Progenitor cell of endocrine pancreas (in vitro differentiated cells): ENCODE measurements around the gene MYBBP1A. TPM values are rescaled to one million over a fixed set of nuclear protein-coding genes. Genes with fewer than 3 reads are reported as not detected.

Experiments
- DNase-seq: peaks from one replicate; pipeline ENCODE4 v3.0.0; 2021; ENCODE audit warnings: low spot score; ENCODE audit not compliant: unreplicated experiment
- H3K27ac Mint-ChIP-seq: 2 replicates; pipeline ENCODE4 v1.8.0; 2021; ENCODE audit warnings: mild to moderate bottlenecking, moderate library complexity, mixed read lengths
- H3K27me3 Mint-ChIP-seq: 2 replicates; pipeline ENCODE4 v1.8.0; 2021; ENCODE audit warnings: mixed read lengths
- H3K36me3 Mint-ChIP-seq: 2 replicates; pipeline ENCODE4 v1.8.0; 2022; ENCODE audit warnings: mixed read lengths; ENCODE audit not compliant: insufficient read depth
- H3K4me1 Mint-ChIP-seq: 2 replicates; pipeline ENCODE4 v1.8.0; 2021; ENCODE audit warnings: low read depth, mixed read lengths
- H3K4me3 Mint-ChIP-seq: 2 replicates; pipeline ENCODE4 v1.8.0; 2021; ENCODE audit warnings: low read depth, mild to moderate bottlenecking, moderate library complexity, mixed read lengths
- H3K9me3 Mint-ChIP-seq: 2 replicates; pipeline ENCODE4 v1.8.0; 2021; ENCODE audit warnings: low read depth, mixed read lengths
- total RNA-seq: library from RNA; stranded (reverse); gene quantifications from 2 replicates; pipeline ENCODE4 v1.2.1, GENCODE V29; 2021
- TF ChIP-seq, protein P1 (sequence below): fragments of 200-600 bp; sonication (generic); IDR thresholded peaks from one replicate; pipeline ENCODE4 v1.5.0; 2021; ENCODE audit warnings: antibody characterized with exemption, mild to moderate bottlenecking; ENCODE audit not compliant: unreplicated experiment

MYBBP1A gene
- total RNA-seq, 1 donor from 2014 or later: 55.2 TPM

GRCh38 chr17:4509923-4510617 is 45.1 kb downstream of the MYBBP1A start:
- peaks cover 8% of the 10 kb centered on the region for H3K27me3 Mint-ChIP-seq
- no peaks in the 10 kb centered on the region for H3K9me3 Mint-ChIP-seq
- no peaks in the 10 kb centered on the region for H3K36me3 Mint-ChIP-seq
- TF ChIP-seq, protein P1, sequence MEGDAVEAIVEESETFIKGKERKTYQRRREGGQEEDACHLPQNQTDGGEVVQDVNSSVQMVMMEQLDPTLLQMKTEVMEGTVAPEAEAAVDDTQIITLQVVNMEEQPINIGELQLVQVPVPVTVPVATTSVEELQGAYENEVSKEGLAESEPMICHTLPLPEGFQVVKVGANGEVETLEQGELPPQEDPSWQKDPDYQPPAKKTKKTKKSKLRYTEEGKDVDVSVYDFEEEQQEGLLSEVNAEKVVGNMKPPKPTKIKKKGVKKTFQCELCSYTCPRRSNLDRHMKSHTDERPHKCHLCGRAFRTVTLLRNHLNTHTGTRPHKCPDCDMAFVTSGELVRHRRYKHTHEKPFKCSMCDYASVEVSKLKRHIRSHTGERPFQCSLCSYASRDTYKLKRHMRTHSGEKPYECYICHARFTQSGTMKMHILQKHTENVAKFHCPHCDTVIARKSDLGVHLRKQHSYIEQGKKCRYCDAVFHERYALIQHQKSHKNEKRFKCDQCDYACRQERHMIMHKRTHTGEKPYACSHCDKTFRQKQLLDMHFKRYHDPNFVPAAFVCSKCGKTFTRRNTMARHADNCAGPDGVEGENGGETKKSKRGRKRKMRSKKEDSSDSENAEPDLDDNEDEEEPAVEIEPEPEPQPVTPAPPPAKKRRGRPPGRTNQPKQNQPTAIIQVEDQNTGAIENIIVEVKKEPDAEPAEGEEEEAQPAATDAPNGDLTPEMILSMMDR: no peak
- H3K27ac Mint-ChIP-seq: no peak overlapping the region
- no peak overlapping the region for H3K4me3 Mint-ChIP-seq
- DNase-seq: no peak
- peaks cover 14% of the 10 kb centered on the region for H3K4me1 Mint-ChIP-seq

DNA sequence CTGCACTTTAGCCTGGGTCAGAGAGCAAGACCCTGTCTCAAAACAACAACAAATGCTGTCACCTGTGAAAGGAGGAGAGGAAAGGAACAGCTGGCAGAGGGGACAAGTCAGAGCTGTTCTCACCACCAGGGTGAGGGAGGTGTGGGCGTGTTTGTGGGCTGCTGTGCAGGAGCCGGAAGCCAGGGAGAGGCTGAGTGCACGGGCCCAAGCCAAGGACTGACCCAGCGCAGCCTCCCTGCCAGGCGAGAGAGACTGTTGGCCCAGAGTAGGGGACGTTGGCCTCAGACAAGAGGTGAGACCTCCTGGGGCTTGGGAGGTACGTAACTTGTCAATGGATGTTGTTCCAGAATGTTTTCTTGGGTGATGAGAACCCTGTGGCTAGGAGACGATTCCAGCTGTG is 45.8 kb downstream of the MYBBP1A start:
- DNase-seq: no peak
- peaks cover 11% of the 10 kb centered on the region for H3K4me1 Mint-ChIP-seq
- H3K9me3 Mint-ChIP-seq: no peaks in the 10 kb centered on the region
- no peak overlapping the region for H3K4me3 Mint-ChIP-seq
- no peaks in the 10 kb centered on the region for H3K36me3 Mint-ChIP-seq
- H3K27me3 Mint-ChIP-seq: peaks cover 14% of the 10 kb centered on the region
- H3K27ac Mint-ChIP-seq: no peak overlapping the region
- TF ChIP-seq, protein P1: no peak

DNA sequence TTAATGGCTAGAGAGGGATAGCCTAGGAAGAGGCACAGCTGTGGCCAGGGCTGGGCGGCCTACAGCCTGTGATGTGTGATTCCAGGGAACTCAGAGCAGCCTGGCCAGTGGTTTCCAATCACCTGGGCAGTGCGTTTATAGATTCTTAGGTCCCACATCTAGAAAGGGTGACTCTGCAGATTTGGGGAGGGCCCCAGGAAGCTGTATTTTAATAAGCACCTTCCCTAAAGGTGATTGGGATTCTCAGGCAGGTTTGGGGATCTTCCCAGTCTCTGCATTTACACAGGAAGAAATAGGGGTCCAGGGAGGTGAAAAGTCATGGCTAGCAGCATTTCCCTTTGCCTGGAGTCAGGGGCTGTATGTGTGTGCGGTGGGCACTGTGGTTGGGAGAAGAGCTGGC is 47.0 kb downstream of the MYBBP1A start:
- Mint-ChIP-seq H3K4me1 (peaks cover 2% of the 10 kb centered on the region), H3K36me3 (no peaks in the 10 kb centered on the region), H3K4me3 (no peak overlapping the region), H3K27ac (no peak overlapping the region), H3K9me3 (no peaks in the 10 kb centered on the region), H3K27me3 (peaks cover 16% of the 10 kb centered on the region)
- no peak for DNase-seq
- TF ChIP-seq, protein P1: no peak

DNA sequence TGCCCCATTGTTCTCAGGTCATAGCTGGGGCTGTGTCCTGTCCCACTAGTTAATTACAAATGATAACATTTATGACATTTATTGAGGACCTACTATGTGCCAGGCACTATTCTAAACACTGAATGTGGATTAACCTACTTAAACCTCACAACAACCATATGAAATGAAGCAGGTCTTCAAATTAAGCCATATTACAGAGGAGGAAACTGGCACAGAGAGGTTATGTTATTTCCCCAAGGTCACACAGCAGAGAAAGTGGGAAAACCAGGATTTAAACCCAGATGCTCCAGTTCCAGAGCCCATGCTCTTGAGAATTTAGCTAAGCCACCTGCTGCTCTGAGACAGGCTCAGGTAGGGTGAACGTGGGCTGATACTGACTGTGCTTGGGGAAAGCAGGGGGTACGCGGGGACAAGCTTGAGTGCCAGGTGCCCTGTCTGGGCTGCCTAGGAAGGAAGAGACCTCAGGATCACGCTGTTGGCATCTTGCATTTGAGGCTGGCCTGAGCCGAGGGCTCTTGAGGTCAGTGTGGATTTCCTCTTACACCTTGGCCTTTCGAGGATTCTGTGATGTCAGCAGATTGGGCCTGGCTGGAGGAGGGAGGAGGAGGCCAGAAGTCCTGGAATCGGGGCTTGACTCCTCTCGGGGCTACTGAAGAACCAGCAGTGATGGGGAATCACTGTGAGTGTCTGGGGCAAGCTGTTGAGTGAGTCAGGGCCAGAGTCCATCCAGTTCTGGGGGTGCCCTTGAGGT is 47.6 kb downstream of the MYBBP1A start:
- DNase-seq: no peak
- TF ChIP-seq, protein P1: no peak
- Mint-ChIP-seq H3K4me1 (no peaks in the 10 kb centered on the region), H3K27me3 (peaks cover 22% of the 10 kb centered on the region), H3K27ac (no peak overlapping the region), H3K36me3 (no peaks in the 10 kb centered on the region), H3K4me3 (no peak overlapping the region), H3K9me3 (no peaks in the 10 kb centered on the region)

- H3K4me3 Mint-ChIP-seq: no peak overlapping the region
- no peaks in the 10 kb centered on the region for H3K36me3 Mint-ChIP-seq
- H3K27me3 Mint-ChIP-seq: peaks cover 25% of the 10 kb centered on the region
- H3K4me1 Mint-ChIP-seq: no peaks in the 10 kb centered on the region
- no peak overlapping the region for H3K27ac Mint-ChIP-seq
- no peaks in the 10 kb centered on the region for H3K9me3 Mint-ChIP-seq
- DNase-seq: no peak
- TF ChIP-seq, protein P1: no peak
Measured at GRCh38 chr17:4506892-4507291, 48.3 kb downstream of the MYBBP1A start.
